IMR-90 (cell line): Measurements from ENCODE around the gene SYNE2.

Experiments
- CEBPB ChIP-seq: IDR thresholded peaks from 2 replicates; pipeline ENCODE4 v1.6.1; 2012; ENCODE audit warnings: low read depth, low read length, improper control_type of control experiment
- CTCF ChIP-seq: conservative IDR thresholded peaks from 2 replicates; pipeline ENCODE4 v1.5.1; 2012; ENCODE audit warnings: mild to moderate bottlenecking, low read depth, low read length, improper control_type of control experiment
- POLR2A ChIP-seq: IDR thresholded peaks from 2 replicates; pipeline ENCODE4 v1.6.1; 2012; ENCODE audit warnings: mild to moderate bottlenecking, low read depth, low read length
- RAD21 ChIP-seq: IDR thresholded peaks from 2 replicates; pipeline ENCODE4 v1.6.1; 2012; ENCODE audit warnings: low read length, improper control_type of control experiment
- SMC3 ChIP-seq: fragments of 150-350 bp; IDR thresholded peaks from 2 replicates; pipeline ENCODE4 v1.6.1; 2016; ENCODE audit warnings: low read depth, mild to moderate bottlenecking, antibody characterized with exemption, low read length, moderate library complexity

- no peak for TF ChIP-seq SMC3
- TF ChIP-seq CTCF: no peak
- TF ChIP-seq RAD21: no peak
- TF ChIP-seq POLR2A: no peak
- no peak for TF ChIP-seq CEBPB
Observed at GRCh38 chr14:64201921-64202545, 349.2 kb downstream of the SYNE2 start.
